ENCODE data around the gene MAST2.

DNA sequence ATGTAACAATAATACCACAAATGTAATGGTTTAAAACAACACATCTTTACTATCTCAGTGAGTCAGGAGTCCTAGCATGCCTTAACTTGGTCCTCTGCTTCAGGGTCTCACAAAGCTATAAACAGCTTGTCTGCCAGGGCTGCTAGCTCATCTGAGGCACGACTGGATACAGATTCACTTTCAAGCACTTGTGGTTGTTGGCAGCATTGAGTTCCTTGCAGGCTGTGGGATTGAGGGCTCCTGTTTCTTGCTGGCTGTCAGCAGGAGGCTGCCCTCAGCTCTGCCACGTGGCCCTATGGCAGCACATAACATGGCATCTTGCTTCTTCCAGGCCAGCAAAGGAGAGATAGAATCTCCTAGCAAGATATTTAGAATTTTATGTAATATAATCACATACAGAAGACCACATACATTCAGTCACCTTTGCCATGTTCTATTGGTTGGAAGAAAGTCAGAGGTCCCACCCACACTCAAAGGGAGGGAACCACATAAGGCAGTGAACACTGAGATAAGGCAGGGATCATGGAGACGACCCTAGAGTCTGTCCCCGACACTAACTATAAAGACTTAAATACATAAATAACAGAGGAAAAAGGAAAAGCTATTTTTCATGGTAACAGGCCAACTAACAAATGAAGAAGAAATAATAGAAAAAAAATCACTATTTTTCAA is 34.0 kb upstream of the MAST2 start:
- TF ChIP-seq, protein P1, sequence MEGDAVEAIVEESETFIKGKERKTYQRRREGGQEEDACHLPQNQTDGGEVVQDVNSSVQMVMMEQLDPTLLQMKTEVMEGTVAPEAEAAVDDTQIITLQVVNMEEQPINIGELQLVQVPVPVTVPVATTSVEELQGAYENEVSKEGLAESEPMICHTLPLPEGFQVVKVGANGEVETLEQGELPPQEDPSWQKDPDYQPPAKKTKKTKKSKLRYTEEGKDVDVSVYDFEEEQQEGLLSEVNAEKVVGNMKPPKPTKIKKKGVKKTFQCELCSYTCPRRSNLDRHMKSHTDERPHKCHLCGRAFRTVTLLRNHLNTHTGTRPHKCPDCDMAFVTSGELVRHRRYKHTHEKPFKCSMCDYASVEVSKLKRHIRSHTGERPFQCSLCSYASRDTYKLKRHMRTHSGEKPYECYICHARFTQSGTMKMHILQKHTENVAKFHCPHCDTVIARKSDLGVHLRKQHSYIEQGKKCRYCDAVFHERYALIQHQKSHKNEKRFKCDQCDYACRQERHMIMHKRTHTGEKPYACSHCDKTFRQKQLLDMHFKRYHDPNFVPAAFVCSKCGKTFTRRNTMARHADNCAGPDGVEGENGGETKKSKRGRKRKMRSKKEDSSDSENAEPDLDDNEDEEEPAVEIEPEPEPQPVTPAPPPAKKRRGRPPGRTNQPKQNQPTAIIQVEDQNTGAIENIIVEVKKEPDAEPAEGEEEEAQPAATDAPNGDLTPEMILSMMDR (IDR thresholded peaks at IDR 0.05): no peak
- TF ChIP-seq POLR2A (IDR thresholded peaks at IDR 0.05): no peak

Measured in esophagus squamous epithelium (tissue), 4 donors.